Measurements from ENCODE around the gene ETV1. TPM values are rescaled to one million over a fixed set of nuclear protein-coding genes. Genes with fewer than 3 reads are reported as not detected.

The ETV1 gene
- total and polyA plus RNA-seq, 9 of the 15 experiments (the other 6 are each of a cell fraction or from before 2014, with no cell fraction given) = 7.2 to 27.4 (median 14.0) TPM

DNA sequence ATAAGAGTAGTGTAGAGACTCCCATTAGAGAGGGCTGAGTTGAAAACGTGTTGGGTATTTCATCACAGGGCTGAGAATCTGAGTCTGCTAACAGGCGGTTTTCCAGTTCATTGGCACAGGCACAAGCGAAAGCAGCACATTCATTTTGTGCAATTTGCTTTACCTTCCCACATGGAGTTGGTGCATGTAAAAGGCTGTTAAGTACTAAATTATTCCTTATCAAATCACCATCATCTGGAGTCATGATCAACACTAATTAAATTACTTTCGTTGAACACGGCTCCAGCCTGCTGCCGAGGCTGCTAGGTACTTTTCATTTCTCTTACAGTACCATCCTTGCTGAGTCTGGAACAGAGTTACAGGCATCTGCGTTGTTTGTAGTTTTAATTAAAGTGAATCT is 43.8 kb downstream of the ETV1 start:
- Histone ChIP-seq H3K79me2 (ENCODE audit: control insufficient read depth, insufficient read depth, low read length) (no peaks in the 10 kb centered on the region), H3K9me3 (replicated peaks; ENCODE audit: control insufficient read depth, insufficient read depth, low read depth, low read length) (no peaks in the 10 kb centered on the region), H3K4me1 (replicated peaks in 1 of 2; ENCODE audit: control insufficient read depth in 2 of 2, insufficient read depth in 2 of 2, low read length in 2 of 2) (no peaks in the 10 kb centered on the region; a peak in 2 of 5 replicates), H3K4me2 (ENCODE audit: insufficient read depth, low read length) (no peak overlapping the region), H3K9ac (ENCODE audit: insufficient read depth in 1 of 2, low read depth in 2 of 2, low read length in 2 of 2) (no peak overlapping the region), H3K9me1 (ENCODE audit: control insufficient read depth, insufficient read depth, low read length) (no peaks in the 10 kb centered on the region), H3K4me3 (no peak overlapping the region), H2AFZ (ENCODE audit: low read depth, low read length) (no peak overlapping the region), H3K36me3 (ENCODE audit: control insufficient read depth, insufficient read depth, low read length) (no peaks in the 10 kb centered on the region), H3K27me3 (ENCODE audit: control insufficient read depth in 2 of 2, insufficient read depth in 2 of 2, low read length in 2 of 2) (no peaks in the 10 kb centered on the region), H4K20me1 (replicated peaks; ENCODE audit: control insufficient read depth, insufficient read depth, low read length) (no peaks in the 10 kb centered on the region), H3K27ac (ENCODE audit: extremely low read depth, low read depth, low read length) (no peak overlapping the region)
- no peak for DNase-seq (ENCODE audit: extremely low read depth in 1 of 4, low spot score in 3 of 4)
- no TSS peak for BruUV-seq (replicated peaks)
- 83% methylated on average over 7 of the region's 7 CpGs for WGBS (ENCODE audit: insufficient coverage, low coverage, missing lambda C conversion rate)
- no peak for FAIRE-seq
- intact Hi-C loops (cut with micrococcal nuclease) = no loop called here
- CTCF ChIA-PET (ENCODE audit: low intra/inter-chr PET ratio) = no interaction called here
- in situ Hi-C loops (cut with MboI) = no loop called here
- POLR2A ChIA-PET = no interaction called here
- no peak for TF ChIP-seq HNRNPLL (IDR thresholded peaks at IDR 0.05; ENCODE audit: low read depth, low read length, poor library complexity, severe bottlenecking)
- TF ChIP-seq, protein P1, sequence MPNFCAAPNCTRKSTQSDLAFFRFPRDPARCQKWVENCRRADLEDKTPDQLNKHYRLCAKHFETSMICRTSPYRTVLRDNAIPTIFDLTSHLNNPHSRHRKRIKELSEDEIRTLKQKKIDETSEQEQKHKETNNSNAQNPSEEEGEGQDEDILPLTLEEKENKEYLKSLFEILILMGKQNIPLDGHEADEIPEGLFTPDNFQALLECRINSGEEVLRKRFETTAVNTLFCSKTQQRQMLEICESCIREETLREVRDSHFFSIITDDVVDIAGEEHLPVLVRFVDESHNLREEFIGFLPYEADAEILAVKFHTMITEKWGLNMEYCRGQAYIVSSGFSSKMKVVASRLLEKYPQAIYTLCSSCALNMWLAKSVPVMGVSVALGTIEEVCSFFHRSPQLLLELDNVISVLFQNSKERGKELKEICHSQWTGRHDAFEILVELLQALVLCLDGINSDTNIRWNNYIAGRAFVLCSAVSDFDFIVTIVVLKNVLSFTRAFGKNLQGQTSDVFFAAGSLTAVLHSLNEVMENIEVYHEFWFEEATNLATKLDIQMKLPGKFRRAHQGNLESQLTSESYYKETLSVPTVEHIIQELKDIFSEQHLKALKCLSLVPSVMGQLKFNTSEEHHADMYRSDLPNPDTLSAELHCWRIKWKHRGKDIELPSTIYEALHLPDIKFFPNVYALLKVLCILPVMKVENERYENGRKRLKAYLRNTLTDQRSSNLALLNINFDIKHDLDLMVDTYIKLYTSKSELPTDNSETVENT (CRISPR knock-in tag; IDR thresholded peaks at IDR 0.05) = no peak
- TF ChIP-seq, protein P2, sequence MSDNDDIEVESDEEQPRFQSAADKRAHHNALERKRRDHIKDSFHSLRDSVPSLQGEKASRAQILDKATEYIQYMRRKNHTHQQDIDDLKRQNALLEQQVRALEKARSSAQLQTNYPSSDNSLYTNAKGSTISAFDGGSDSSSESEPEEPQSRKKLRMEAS (CRISPR knock-in tag; IDR thresholded peaks at IDR 0.05) = no peak
- TF ChIP-seq RBBP5 (IDR thresholded peaks at IDR 0.05; ENCODE audit: borderline replicate concordance, insufficient read depth, low read length, poor library complexity, severe bottlenecking) = no peak
- TF ChIP-seq ZNF436 (CRISPR knock-in tag; IDR thresholded peaks at IDR 0.05) = no peak
- TF ChIP-seq, protein P3, sequence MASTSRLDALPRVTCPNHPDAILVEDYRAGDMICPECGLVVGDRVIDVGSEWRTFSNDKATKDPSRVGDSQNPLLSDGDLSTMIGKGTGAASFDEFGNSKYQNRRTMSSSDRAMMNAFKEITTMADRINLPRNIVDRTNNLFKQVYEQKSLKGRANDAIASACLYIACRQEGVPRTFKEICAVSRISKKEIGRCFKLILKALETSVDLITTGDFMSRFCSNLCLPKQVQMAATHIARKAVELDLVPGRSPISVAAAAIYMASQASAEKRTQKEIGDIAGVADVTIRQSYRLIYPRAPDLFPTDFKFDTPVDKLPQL (IDR thresholded peaks at IDR 0.05; ENCODE audit: extremely low read depth, insufficient read length) = no peak
- no peak for TF ChIP-seq IRF2 (CRISPR knock-in tag; IDR thresholded peaks at IDR 0.05)
- no peak for ATAC-seq
